ENCODE results near the gene VPS13C.

- TF ChIP-seq EZH2phosphoT487 (IDR thresholded peaks at IDR 0.05; ENCODE audit: insufficient read depth, low read depth) (no peak), EZH2 (IDR thresholded peaks at IDR 0.05; ENCODE audit: insufficient read depth, poor library complexity, severe bottlenecking) (no peak)
Observed at GRCh38 chr15:62035256-62035924, 24.9 kb downstream of the VPS13C start.
